ENCODE data around the gene KCNAB1. TPM values are rescaled to one million over a fixed set of nuclear protein-coding genes. Genes with fewer than 3 reads are reported as not detected.

The KCNAB1 gene
- polyA plus RNA-seq, 1 donor: 3.8 TPM

GRCh38 chr3:156413293-156413892, 293.0 kb downstream of the KCNAB1 start:
- DNase-seq: no peak

- peak; percentile 22 for DNase-seq
Measured at GRCh38 chr3:156416846-156417558, 296.6 kb downstream of the KCNAB1 start.

GRCh38 chr3:156417559-156418132, 297.3 kb downstream of the KCNAB1 start:
- DNase-seq: no peak

- no peak for DNase-seq
Measured at GRCh38 chr3:156418428-156418827, 298.1 kb downstream of the KCNAB1 start.

GRCh38 chr3:156421534-156421933, 301.2 kb downstream of the KCNAB1 start:
- DNase-seq: no peak

GRCh38 chr3:156424758-156425157, 304.4 kb downstream of the KCNAB1 start:
- DNase-seq: no peak

GRCh38 chr3:156425651-156426050, 305.3 kb downstream of the KCNAB1 start:
- DNase-seq: no peak

GRCh38 chr3:156429125-156429524, 308.7 kb downstream of the KCNAB1 start:
- no peak for DNase-seq

- no peak for DNase-seq
Measured at GRCh38 chr3:156431334-156432124, 311.2 kb downstream of the KCNAB1 start.

GRCh38 chr3:156432563-156432962, 312.2 kb downstream of the KCNAB1 start:
- DNase-seq: no peak

GRCh38 chr3:156433138-156433537, 312.8 kb downstream of the KCNAB1 start:
- DNase-seq: no peak

GRCh38 chr3:156433910-156434309, 313.5 kb downstream of the KCNAB1 start:
- no peak for DNase-seq

GRCh38 chr3:156434921-156435320, 314.5 kb downstream of the KCNAB1 start:
- DNase-seq: no peak

GRCh38 chr3:156443079-156443478, 322.7 kb downstream of the KCNAB1 start:
- DNase-seq: no peak

- no peak for DNase-seq
Measured at GRCh38 chr3:156445117-156446090, 325.0 kb downstream of the KCNAB1 start.

- DNase-seq: no peak
Measured at GRCh38 chr3:156448300-156448699, 327.9 kb downstream of the KCNAB1 start.

- DNase-seq: no peak
Measured at GRCh38 chr3:156449710-156450574, 329.6 kb downstream of the KCNAB1 start.

- DNase-seq: no peak
Measured at GRCh38 chr3:156455839-156456238, 335.5 kb downstream of the KCNAB1 start.

GRCh38 chr3:156456771-156457224, 336.4 kb downstream of the KCNAB1 start:
- DNase-seq: no peak

- DNase-seq: no peak
Measured at GRCh38 chr3:156459434-156459833, 339.1 kb downstream of the KCNAB1 start.

GRCh38 chr3:156460206-156460611, 339.8 kb downstream of the KCNAB1 start:
- no peak for DNase-seq
